ENCODE data around the gene GANC.

DNA sequence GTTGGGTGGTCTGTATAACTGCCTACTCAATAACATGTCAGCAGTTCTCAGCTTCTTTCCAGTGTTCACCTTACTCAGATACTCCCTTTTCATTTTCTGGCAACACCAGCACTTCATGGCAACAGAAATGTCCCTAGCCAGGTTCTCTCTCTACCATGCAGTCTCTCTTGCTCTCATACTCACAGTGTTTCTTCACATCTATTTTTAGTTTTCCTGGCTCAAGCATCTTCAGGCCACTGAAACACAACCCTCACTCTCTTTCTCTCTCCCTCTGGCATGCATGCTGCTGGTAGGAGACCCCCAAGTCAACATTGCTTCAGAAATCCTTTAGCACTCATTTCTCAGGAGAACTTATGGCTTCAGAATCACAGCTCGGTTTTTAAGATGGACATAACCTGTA is 86.2 kb downstream of the GANC start, which contains the start of gene CAPN3:
- TF ChIP-seq, protein P1, sequence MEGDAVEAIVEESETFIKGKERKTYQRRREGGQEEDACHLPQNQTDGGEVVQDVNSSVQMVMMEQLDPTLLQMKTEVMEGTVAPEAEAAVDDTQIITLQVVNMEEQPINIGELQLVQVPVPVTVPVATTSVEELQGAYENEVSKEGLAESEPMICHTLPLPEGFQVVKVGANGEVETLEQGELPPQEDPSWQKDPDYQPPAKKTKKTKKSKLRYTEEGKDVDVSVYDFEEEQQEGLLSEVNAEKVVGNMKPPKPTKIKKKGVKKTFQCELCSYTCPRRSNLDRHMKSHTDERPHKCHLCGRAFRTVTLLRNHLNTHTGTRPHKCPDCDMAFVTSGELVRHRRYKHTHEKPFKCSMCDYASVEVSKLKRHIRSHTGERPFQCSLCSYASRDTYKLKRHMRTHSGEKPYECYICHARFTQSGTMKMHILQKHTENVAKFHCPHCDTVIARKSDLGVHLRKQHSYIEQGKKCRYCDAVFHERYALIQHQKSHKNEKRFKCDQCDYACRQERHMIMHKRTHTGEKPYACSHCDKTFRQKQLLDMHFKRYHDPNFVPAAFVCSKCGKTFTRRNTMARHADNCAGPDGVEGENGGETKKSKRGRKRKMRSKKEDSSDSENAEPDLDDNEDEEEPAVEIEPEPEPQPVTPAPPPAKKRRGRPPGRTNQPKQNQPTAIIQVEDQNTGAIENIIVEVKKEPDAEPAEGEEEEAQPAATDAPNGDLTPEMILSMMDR (IDR thresholded peaks at IDR 0.05; ENCODE audit: low read depth, low read length) = no peak
- TF ChIP-seq POLR2A (IDR thresholded peaks at IDR 0.05; ENCODE audit: extremely low read depth, insufficient read length) = no peak
- TF ChIP-seq, protein P2, sequence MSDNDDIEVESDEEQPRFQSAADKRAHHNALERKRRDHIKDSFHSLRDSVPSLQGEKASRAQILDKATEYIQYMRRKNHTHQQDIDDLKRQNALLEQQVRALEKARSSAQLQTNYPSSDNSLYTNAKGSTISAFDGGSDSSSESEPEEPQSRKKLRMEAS (IDR thresholded peaks at IDR 0.05; ENCODE audit: low read depth, low read length) = no peak
- no peak for TF ChIP-seq MYC (IDR thresholded peaks at IDR 0.05; ENCODE audit: low read depth, low read length)
